Measurements from ENCODE around the gene CHPF2.

Gene CHPF2

GRCh38 chr7:151204383-151205032, 27.8 kb upstream of the CHPF2 start:
- no peak for DNase-seq (ENCODE audit: low read depth)

- DNase-seq (ENCODE audit: low read depth): no peak
These were observed 26.6 kb upstream of the CHPF2 start for GRCh38 chr7:151205730-151206129.

GRCh38 chr7:151206914-151207313, 25.4 kb upstream of the CHPF2 start:
- no peak for DNase-seq (ENCODE audit: low read depth)

GRCh38 chr7:151207315-151207714, 25.0 kb upstream of the CHPF2 start:
- no peak for DNase-seq (ENCODE audit: low read depth)

GRCh38 chr7:151207804-151208203, 24.5 kb upstream of the CHPF2 start:
- DNase-seq (ENCODE audit: low read depth): no peak

- DNase-seq (ENCODE audit: low read depth): no peak
These were observed 23.9 kb upstream of the CHPF2 start for GRCh38 chr7:151208253-151208862.

- DNase-seq (ENCODE audit: low read depth): no peak
These were observed 22.7 kb upstream of the CHPF2 start for GRCh38 chr7:151209588-151209987.

GRCh38 chr7:151210087-151210854, 22.0 kb upstream of the CHPF2 start, which contains the start of gene H2BK1:
H2BK1 (minus strand) TSS chr7:151210488; CDS start chr7:151210318, 170 bp downstream.
- DNase-seq (ENCODE audit: low read depth): no peak

- no peak for DNase-seq (ENCODE audit: low read depth)
These were observed 21.0 kb upstream of the CHPF2 start for GRCh38 chr7:151211155-151211772.

GRCh38 chr7:151212626-151213025, 19.7 kb upstream of the CHPF2 start:
- DNase-seq (ENCODE audit: low read depth): no peak

GRCh38 chr7:151213826-151214225, 18.5 kb upstream of the CHPF2 start:
- DNase-seq (ENCODE audit: low read depth): no peak

- DNase-seq (ENCODE audit: low read depth): no peak
These were observed 16.9 kb upstream of the CHPF2 start for GRCh38 chr7:151215396-151215795.

GRCh38 chr7:151218170-151218569, 14.1 kb upstream of the CHPF2 start:
- no peak for DNase-seq (ENCODE audit: low read depth)

- DNase-seq (ENCODE audit: low read depth): no peak
These were observed 8.6 kb upstream of the CHPF2 start for GRCh38 chr7:151223728-151224127.

GRCh38 chr7:151225948-151226510, 6.3 kb upstream of the CHPF2 start:
- DNase-seq (ENCODE audit: low read depth): peak; percentile 45

GRCh38 chr7:151226560-151226874, 5.8 kb upstream of the CHPF2 start:
- no peak for DNase-seq (ENCODE audit: low read depth)

GRCh38 chr7:151226875-151227782, 5.2 kb upstream of the CHPF2 start, which contains the start of gene ABCF2:
ABCF2 (minus strand) TSS chr7:151227205; CDS start chr7:151226458, 747 bp downstream.
- DNase-seq (ENCODE audit: low read depth): peak; percentile 99

GRCh38 chr7:151228024-151228866, 4.0 kb upstream of the CHPF2 start:
- DNase-seq (ENCODE audit: low read depth): no peak

- DNase-seq (ENCODE audit: low read depth): no peak
These were observed 3.0 kb upstream of the CHPF2 start for GRCh38 chr7:151229249-151229648.

GRCh38 chr7:151231080-151231479, 1.2 kb upstream of the CHPF2 start:
- DNase-seq (ENCODE audit: low read depth): no peak

Measured in fibroblast of gingiva (primary cell).